NOMO-1 (cell line): ENCODE measurements around the gene KRT35.

Source experiments
- DNase-seq, 2 experiments: peaks; one replicate each; lab custom pipeline; 2025; ENCODE audit not compliant: unreplicated experiment in 2 of 2; lab: John Stamatoyannopoulos, UW

KRT35 gene

DNA sequence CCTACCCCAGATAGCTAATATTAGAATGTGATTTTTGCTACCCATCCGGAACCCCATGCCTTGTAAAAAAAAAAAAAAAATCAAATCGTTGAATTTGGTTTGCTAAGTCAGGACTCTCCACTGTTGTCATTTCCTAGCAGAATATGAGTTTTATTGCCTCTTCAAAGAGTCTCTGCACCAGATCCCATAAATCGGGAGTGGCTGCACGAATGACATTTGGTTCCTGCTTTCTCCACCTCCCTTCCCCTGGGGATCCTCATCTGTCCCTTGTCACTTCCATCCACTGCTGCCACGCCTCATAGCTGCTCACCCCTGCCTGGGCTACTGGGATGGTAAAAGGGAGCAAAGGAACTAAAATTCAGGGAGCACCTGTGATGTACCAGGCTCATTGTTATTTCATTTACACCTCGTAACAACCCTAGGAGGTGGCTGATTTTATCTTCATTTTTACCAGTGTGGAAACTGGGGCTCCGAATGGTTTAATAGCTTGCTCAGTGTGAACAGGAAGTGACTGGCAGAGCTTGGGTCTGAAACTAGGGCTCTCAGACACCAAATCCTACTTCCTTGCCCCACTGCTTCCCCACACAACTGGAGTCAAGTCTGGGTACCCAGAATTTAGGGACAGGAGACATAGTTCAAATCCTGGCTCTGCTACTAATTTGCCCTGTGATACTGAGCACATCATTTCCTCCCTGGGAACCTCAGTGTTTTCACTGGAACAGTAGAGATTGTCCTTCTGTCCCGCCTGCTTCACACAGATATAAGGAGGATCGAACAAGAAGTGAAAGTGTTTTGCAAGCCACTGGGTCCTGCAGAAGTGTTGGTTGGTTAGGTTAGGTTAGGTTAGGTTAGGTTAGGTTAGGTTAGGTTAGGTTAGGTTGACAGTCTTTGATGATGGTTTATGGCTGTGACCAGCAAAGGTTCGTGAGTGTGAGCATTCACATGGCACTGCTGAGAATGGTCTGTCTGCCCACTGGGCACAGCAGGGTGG is 9.3 kb upstream of the KRT35 start:
- DNase-seq = peak; percentile 23 to 63

- DNase-seq = no peak
Measured at GRCh38 chr17:41489531-41489930, 8.6 kb upstream of the KRT35 start, which contains the start of gene KRT36. KRT36 (minus strand) TSS chr17:41489910; CDS start chr17:41489864, 46 bp downstream.

GRCh38 chr17:41486809-41487530 is 6.0 kb upstream of the KRT35 start:
- no peak for DNase-seq

GRCh38 chr17:41486316-41486715 is 5.4 kb upstream of the KRT35 start:
- no peak for DNase-seq

DNA sequence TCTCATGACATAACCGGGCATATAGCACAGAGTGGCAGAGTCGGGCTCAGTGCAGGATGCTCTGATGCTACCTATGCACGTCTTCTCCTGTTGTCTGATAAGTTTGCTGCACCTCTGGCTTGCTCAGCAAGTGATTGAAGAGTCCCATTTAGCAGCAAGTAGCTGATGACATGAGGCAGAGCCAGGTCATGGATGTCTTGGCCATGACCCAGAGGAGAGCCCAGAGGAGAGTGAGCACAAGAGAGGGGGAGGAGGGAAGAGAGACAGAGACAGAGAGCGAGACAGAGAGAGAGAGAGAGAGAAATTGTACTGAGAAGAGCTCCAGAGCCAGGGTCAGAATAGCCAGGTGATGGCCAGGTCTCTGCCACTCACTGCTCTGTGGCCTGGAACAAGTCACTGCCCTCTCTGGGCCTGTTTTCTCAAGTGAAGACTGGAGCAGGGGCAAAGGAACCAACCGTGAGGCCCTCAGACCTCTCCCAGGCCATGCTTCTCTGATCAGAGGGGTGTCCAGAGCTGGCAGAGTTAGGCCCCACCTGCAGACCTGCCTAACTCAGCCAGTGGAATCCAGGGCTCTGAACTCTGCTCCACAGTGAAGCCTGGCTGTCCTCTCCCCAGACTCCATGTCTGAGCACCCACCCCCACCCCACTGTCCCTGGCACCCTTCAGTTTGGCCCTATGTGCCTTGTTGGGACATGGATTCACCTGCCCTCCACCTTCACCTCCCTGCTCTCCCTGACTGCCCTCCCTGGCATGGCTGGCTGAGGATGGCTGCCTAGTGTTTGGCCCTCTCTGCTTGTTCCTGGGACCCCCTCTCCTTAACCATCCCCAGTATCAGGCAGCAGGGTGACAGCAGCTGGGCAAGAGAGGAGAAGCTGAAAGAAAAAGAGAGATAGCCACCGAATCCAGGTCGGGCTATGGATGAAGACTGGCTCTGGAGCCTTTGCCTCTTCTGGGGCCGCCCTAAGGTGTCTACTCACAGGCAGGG is 4.3 kb upstream of the KRT35 start:
- no peak for DNase-seq

GRCh38 chr17:41483991-41484826 is 3.3 kb upstream of the KRT35 start:
- no peak for DNase-seq

DNA sequence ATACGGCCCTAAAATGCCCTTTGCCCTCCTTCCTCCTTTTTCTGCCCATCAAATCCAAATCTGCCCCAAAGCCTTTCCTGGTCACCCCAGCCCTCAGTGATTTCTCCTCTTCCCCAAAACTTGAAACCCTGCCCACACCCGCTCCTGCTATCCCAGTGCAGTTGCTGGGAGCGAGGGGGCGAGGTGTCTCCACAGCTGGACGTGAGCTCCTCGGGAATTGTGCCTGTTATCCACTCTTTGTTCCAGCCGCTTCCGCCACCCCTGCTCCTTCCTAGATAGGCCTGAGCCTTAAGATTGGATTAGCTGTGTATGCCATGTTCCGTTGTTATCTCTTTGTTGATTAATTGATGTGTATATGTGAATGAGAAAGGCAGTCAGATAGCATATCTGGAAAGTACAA is 2.6 kb upstream of the KRT35 start:
- DNase-seq = no peak

- DNase-seq = no peak
Measured at GRCh38 chr17:41480581-41480980, 370 bp downstream of the KRT35 start.

DNA sequence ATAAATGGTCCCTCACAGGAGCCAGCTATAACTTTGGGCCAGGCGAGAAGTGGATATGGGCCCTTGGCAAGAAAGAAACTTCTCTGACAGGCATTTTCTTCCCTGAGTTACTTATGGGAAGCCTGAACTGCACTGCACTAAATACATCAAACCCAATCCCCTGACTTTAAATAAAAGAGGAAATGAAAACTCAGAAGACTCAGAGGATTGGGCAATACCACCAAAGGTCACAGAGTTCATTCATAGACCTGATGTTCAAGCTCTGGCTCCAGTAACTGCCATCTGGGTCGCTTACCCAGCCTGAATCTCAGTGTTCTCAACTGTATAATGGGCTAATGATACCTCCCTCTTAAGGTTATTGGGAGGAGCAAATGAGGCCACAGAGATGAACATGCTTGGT is 815 bp downstream of the KRT35 start:
- peak; percentile 34 to 78 for DNase-seq

DNA sequence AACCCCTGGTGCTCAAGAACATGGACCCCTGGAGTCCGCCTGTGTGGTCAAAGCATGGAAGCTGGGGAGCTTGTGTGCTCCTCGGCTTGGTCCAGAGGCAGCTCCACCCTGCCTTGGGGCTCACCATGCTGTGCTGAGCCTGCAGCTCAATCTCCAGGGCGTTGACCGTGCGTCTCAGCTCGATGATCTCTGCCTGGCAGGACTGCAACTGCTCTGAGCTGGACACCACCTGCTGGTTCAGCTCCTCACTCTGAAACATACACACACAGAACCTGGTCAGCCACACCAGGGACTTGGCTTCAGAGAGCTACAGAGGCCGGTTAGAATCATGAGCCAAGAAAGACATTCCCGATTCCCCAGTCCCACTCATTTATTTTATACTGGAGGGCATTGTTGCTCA is 2.7 kb downstream of the KRT35 start:
- DNase-seq = no peak

DNA sequence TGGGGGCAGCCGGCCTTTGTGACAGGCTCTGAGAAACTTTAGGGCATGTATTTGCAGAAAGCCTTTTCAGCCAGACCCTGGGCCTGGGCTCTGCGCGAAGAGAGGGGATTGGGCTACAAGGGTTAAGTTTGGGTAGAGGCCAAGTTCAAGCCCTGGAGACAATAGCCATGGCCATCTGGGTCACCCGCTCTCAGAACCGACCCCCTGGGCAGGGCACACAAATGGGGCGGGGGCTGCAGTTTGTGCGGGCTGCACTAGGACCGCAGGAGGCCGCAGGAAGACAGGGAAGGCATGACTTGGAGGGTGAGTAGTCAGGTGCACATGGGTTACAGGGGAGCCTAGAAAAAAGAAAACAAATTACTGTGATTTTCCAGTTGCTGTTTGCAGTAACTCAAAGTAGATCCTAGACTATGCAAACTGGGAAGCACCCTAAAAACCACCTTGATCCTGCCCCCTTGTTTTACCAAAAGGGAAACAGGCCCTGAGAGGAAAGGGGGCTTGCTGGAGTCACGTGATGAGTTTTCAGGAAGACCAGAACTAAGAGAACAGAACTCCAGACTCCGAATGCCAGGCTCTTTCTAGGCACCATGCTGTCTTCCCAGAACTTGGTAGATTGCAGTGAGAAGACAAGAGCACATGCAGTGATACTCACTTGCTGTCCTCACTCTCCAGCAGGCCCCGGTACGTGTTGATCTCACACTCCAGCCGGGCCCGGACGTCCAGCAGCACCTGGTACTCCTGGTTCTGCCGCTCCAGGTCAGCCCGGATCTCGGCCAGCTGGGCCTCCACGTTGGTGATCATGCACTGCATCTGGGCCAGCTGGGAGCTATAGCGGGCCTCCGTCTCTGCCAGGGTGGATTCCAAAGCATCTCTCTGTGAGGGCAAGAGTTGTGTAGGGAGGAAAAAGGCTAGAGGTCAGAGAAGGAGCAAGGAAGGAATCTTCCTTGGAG is 3.8 kb downstream of the KRT35 start:
- DNase-seq = no peak

- DNase-seq = no peak
Measured at GRCh38 chr17:41475421-41475820, 5.5 kb downstream of the KRT35 start.

DNA sequence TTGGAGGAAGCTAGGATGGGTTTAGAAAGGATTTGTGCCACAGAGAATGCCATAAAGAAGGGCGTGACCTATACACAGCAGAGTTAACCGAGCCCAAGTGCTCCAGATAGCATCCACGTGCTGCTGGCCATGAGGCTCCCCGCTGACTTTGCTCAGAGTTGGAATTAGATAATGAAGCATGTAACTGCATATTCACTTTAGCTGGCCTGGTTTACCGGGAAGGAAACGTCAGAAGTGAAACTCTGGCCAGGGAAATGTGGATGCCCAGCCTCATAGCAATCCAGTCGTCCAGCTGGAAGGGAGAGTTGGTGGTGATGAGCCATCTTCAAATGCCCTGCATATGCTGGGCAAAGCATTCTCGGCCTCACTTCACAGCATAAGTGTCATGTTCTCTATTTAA is 6.1 kb downstream of the KRT35 start:
- DNase-seq = no peak

DNA sequence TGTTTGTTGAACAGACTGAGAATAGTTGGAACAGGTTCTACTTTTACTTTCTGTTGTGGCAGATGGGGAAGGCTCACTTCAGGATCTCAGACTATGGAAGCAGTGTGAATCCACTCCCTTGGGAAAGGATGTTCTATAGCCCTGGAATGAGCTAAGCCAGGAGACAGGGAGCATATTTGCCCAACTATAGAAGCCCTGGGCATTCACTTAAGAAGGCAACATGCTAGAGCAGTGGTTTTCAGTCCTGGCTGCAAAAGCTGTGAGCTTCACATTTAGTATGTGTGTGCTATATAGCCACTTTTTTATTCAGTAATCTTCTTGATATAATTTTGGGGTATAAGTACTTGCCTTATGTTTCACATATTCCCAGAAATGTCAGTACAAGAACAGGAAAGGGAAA is 12.6 kb downstream of the KRT35 start:
- no peak for DNase-seq

DNA sequence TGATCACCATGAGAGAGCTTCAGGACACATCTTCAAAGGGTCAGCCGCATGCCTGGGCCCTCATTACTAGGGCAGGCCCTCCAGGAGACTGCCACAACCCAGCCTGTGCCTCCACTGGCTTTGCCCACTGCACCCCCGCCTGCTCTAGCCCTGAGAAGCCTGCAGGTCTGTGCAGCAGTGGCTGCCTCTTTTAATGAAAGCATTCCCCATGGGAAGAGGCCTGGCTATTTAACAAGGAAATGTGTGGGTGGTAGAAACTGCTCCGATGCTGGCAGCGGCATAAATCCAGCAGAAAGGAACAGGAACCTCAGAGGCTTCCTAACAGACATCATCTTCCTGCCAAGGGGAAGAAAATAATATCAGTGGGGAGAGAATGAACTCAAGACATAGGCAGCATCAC is 13.4 kb downstream of the KRT35 start:
- no peak for DNase-seq

- DNase-seq = no peak
Measured at GRCh38 chr17:41466988-41467387, 14.0 kb downstream of the KRT35 start, which contains the start of gene KRT32. KRT32 (minus strand) TSS chr17:41467386; CDS start chr17:41467325, 61 bp downstream.

DNA sequence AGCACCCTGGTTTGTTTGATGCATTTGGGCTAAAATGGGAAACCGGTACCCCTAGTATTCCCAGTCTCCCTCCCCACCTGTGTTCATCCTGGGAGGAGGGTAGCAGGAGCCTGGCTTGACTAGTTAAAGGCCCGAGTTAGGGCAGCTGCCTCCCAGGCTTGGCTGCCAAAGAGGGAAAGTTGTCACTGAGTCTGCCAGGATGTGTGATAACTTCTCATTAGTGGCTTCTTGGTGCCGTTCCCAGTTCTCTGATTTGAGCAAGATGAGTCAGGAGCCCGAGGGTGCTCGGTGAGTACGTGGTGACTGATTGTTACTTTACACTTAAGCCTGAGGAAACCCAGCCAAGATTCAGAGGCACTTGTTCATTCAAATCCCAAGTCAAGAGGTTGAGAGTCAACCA is 16.3 kb downstream of the KRT35 start:
- DNase-seq = no peak

- DNase-seq = no peak
Measured at GRCh38 chr17:41464173-41464572, 16.8 kb downstream of the KRT35 start.

DNA sequence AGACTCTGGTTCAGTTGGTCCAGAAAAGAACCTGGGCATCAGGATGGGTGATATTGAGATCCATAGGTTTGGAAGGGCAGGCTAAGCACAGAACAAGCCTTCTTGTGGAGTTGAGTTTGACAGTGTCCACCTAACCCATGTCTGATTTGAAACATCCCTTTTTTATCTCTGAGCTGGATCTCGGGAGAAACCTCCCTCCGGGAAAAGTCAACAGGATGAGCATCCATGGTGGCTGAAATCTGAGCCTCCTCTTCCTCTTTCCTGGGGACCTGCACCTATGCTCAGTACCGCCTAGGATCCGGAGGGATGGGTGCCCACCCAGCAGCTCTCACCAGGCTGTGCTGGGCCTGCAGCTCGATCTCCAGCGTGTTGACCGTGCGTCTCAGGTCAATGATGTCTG is 17.2 kb downstream of the KRT35 start:
- no peak for DNase-seq
